GM18517 (cell line): ENCODE data around the gene PAMR1.

ENCODE experiments used
- ATAC-seq: cut with Tn5 transposase; IDR thresholded peaks from one replicate; pipeline ENCODE4 v1.9.1; 2021; ENCODE audit warnings: mild to moderate bottlenecking, moderate library complexity; ENCODE audit not compliant: unreplicated experiment

Gene PAMR1

GRCh38 chr11:35407041-35407440 lies 118.4 kb downstream of the PAMR1 start:
- ATAC-seq, result no peak

DNA sequence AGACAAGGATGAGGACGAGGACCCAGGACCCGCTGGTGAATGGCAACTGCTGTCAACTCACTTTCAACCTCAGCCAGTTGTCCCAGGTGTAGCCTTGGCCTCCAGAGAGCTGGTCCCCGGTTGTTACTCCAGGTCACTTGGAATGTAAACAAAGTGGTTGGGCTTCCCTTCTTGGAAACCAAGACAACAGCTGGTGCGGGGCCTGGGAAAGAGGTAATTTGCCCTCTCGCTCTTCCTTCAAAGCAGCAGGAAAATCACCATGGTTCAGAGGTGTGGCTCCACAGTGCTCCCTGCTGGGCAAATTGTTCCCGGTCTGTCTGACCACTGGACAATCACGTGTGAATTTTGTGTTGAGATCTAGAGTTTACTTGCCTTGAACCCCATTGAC lies 121.0 kb downstream of the PAMR1 start:
- ATAC-seq, result no peak

DNA sequence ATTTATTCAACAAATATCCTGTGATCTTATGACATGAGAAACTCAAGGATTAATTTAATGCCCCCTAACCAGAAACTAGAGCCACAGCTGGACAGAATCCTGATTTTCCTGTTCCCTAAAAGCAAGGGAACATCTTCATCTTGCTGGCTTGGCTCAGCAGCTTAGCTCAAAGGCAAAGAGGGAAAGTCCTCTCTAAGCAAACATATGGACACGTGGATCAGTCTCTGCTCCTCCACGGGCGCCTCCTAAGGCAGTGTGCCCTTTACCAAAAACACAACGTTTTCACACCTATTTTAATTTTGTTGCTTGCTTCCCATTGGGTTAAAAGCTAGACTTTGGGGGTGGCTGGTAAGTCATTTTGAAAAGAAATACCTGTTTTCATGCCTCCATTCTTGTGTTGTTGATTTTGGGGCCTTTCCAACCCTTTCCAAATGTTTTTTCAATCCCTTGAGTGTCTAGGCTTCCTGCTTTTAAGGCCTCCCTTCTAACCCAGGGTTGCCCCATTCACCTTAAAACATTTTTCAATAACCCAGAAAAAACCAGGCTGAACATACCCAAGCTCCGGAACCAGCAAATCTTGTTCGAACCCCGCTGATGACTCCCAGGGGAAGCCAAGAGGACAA lies 121.5 kb downstream of the PAMR1 start:
- ATAC-seq, result no peak

- ATAC-seq, result no peak
These were observed 122.4 kb downstream of the PAMR1 start for GRCh38 chr11:35402751-35403660.

GRCh38 chr11:35398881-35399280 lies 126.5 kb downstream of the PAMR1 start:
- ATAC-seq, result no peak

DNA sequence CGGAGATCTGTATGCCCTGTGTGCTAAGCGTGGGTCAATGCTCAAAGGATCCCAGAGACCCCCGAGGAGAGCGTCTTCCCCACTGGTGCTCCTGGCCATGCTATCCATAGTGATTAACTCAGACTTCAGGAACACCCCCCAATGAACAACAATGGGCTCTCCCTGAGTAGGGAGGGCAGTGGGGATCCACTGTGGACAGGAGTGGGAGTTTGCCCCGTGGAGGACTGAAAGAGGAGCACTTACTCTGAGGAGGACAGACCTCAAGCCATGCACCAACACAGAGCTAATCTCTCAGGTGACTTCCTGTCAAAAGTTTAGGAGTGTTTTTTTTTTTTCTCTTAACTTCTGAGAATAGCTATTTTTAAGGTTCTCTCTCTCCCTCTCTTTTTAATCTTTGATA lies 130.5 kb downstream of the PAMR1 start:
- ATAC-seq, result no peak

GRCh38 chr11:35393098-35393497 lies 132.3 kb downstream of the PAMR1 start:
- no peak for ATAC-seq

- ATAC-seq, result peak; percentile 37
These were observed 133.3 kb downstream of the PAMR1 start for GRCh38 chr11:35391922-35392688.

GRCh38 chr11:35390737-35391682 lies 134.4 kb downstream of the PAMR1 start:
- ATAC-seq, result peak; percentile 92

GRCh38 chr11:35389897-35390465 lies 135.4 kb downstream of the PAMR1 start:
- no peak for ATAC-seq

GRCh38 chr11:35389112-35389511 lies 136.3 kb downstream of the PAMR1 start:
- ATAC-seq, result no peak

DNA sequence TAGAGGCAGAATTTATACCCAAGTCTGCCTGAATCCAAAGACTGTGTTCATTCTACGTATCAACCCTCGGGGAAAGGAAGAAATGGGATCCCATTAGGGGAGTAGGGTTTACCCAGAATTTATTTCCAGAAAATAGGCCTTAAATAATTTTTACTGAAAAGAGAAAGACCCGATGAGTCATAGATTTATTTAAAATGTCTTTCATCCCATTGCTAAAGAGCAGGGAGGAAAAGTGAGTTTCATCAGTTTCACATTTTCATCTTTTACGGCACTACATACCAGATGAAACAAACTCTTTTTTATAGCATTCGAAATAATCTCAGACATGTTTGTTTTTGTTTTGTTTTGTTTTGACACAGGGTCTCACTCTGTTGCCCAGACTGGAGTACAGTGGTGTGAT lies 137.4 kb downstream of the PAMR1 start:
- ATAC-seq, result no peak

- ATAC-seq, result no peak
These were observed 138.1 kb downstream of the PAMR1 start for GRCh38 chr11:35387111-35387982.

- ATAC-seq, result no peak
These were observed 141.5 kb downstream of the PAMR1 start for GRCh38 chr11:35383953-35384352.
